Iris pigment epithelial cell (primary cell): ENCODE data around the gene SUPT20HL2.
"Not testable (repeated sequence)": the region's sequence is repeated elsewhere in the genome, so short reads cannot be mapped to it uniquely, and the experiment has no call there.

Experiments used
- DNase-seq: peaks from one replicate; pipeline ENCODE4 v3.0.0-alpha.2; 2011; ENCODE audit warnings: low read depth

SUPT20HL2 gene

GRCh38 chrX:24309580-24310374, 4.1 kb downstream of the SUPT20HL2 start:
- DNase-seq = not testable (repeated sequence)

- DNase-seq = not testable (repeated sequence)
Observed at GRCh38 chrX:24308803-24309202, 5.1 kb downstream of the SUPT20HL2 start.

GRCh38 chrX:24306440-24306839, 7.4 kb downstream of the SUPT20HL2 start:
- DNase-seq = no peak

- DNase-seq = no peak
Observed at GRCh38 chrX:24305905-24306304, 8.0 kb downstream of the SUPT20HL2 start.

- DNase-seq = no peak
Observed at GRCh38 chrX:24301806-24302205, 12.1 kb downstream of the SUPT20HL2 start.

GRCh38 chrX:24301060-24301459, 12.8 kb downstream of the SUPT20HL2 start:
- peak; percentile 11 for DNase-seq

GRCh38 chrX:24298191-24298590, 15.7 kb downstream of the SUPT20HL2 start:
- DNase-seq = peak; percentile 24

- DNase-seq = peak; percentile 29
Observed at GRCh38 chrX:24294619-24295018, 19.2 kb downstream of the SUPT20HL2 start.

GRCh38 chrX:24293412-24293811, 20.5 kb downstream of the SUPT20HL2 start:
- no peak for DNase-seq

- no peak for DNase-seq
Observed at GRCh38 chrX:24292353-24292752, 21.5 kb downstream of the SUPT20HL2 start.

- DNase-seq = peak; percentile 16
Observed at GRCh38 chrX:24285082-24285481, 28.8 kb downstream of the SUPT20HL2 start.

- no peak for DNase-seq
Observed at GRCh38 chrX:24283127-24283794, 30.6 kb downstream of the SUPT20HL2 start.

GRCh38 chrX:24282381-24283126, 31.3 kb downstream of the SUPT20HL2 start:
- no peak for DNase-seq

GRCh38 chrX:24277405-24277804, 36.5 kb downstream of the SUPT20HL2 start:
- no peak for DNase-seq

- DNase-seq = no peak
Observed at GRCh38 chrX:24276015-24276414, 37.9 kb downstream of the SUPT20HL2 start.

- DNase-seq = no peak
Observed at GRCh38 chrX:24271262-24271661, 42.6 kb downstream of the SUPT20HL2 start.

- no peak for DNase-seq
Observed at GRCh38 chrX:24268786-24269185, 45.1 kb downstream of the SUPT20HL2 start.

- DNase-seq = peak; percentile 28
Observed at GRCh38 chrX:24266996-24267395, 46.9 kb downstream of the SUPT20HL2 start.

GRCh38 chrX:24264383-24264782, 49.5 kb downstream of the SUPT20HL2 start:
- DNase-seq = peak; percentile 21

- no peak for DNase-seq
Observed at GRCh38 chrX:24262309-24262708, 51.6 kb downstream of the SUPT20HL2 start.
